Mucosa of descending colon (tissue), 3 donors: Measurements from ENCODE around the gene NCF4. TPM values are rescaled to one million over a fixed set of nuclear protein-coding genes. Genes with fewer than 3 reads are reported as not detected.

Source experiments
- ATAC-seq: fragments of 200-7000 bp; cut with Tn5 transposase; one replicate; pipeline ENCODE4 v1.9.1; 2020; ENCODE audit warnings: mild to moderate bottlenecking, moderate library complexity
- DNase-seq, 3 donors: peaks; one replicate each; pipeline ENCODE4 v3.0.0-alpha.2; 2020
- H3K36me3 ChIP-seq: fragments of 200-600 bp; one replicate; pipeline ENCODE4 v1.8.0; 2021; ENCODE audit warnings: low read depth, mild to moderate bottlenecking
- H3K4me1 ChIP-seq: fragments of 200-600 bp; one replicate; pipeline ENCODE4 v1.8.0; 2021; ENCODE audit warnings: low read depth, mild to moderate bottlenecking
- H3K4me3 ChIP-seq: fragments of 200-600 bp; one replicate; pipeline ENCODE4 v1.8.0; 2021; ENCODE audit warnings: mild to moderate bottlenecking
- H3K9me3 ChIP-seq: fragments of 200-600 bp; one replicate; pipeline ENCODE4 v1.8.0; 2021; ENCODE audit warnings: mild to moderate bottlenecking
- CTCF ChIP-seq: fragments of 200-600 bp; IDR thresholded peaks from one replicate; pipeline ENCODE4 v1.8.0; 2022; ENCODE audit warnings: antibody characterized with exemption, mild to moderate bottlenecking
- intact Hi-C, 2 donors: fragments of 100-400 bp; cut with DNase I in 1 of 2; cut with micrococcal nuclease in 1 of 2; formaldehyde crosslinking; loops; one replicate each; pipeline versions ENCODE4 v1.11.0 to v1.11.1; 2022; cut with DNase I, micrococcal nuclease
- total RNA-seq, 3 donors: library from RNA; stranded (reverse); fragmentation: NEBNext Ultra II Directional in 2 of 3; extraction: Animal tissue kit (Norgen Biotek cat#: 25700) in 2 of 3; gene quantifications; one replicate each; pipeline versions ENCODE4 v1.2.1 to v1.2.4, GENCODE V29; 2021 to 2023
- donor health status: DM: no; HTN: no; CAD: no; lungs with moderate emphysema.
- donor health status: DM: no; HTN: no; CAD: no.
- donor health status: DM: no; HTN: yes; CAD: no.

NCF4 gene
- total RNA-seq, 3 donors from 2014 or later: 6.3 to 15.2 (median 14.8) TPM

GRCh38 chr22:36879775-36880174, 19.0 kb downstream of the NCF4 start:
- no peak for TF ChIP-seq CTCF
- no peaks in the 10 kb centered on the region for H3K36me3 ChIP-seq
- H3K9me3 ChIP-seq: peaks cover 13% of the 10 kb centered on the region
- no peaks in the 10 kb centered on the region for H3K4me1 ChIP-seq
- DNase-seq (no peak), ATAC-seq (no peak)
- intact Hi-C loops: no loop called here
- no peak overlapping the region for H3K4me3 ChIP-seq

GRCh38 chr22:36881504-36882245, 20.9 kb downstream of the NCF4 start:
- H3K9me3 ChIP-seq: peaks cover 13% of the 10 kb centered on the region
- no peaks in the 10 kb centered on the region for H3K36me3 ChIP-seq
- ATAC-seq (no peak), DNase-seq (no peak)
- intact Hi-C loops: no loop called here
- no peak for TF ChIP-seq CTCF
- no peak overlapping the region for H3K4me3 ChIP-seq
- no peaks in the 10 kb centered on the region for H3K4me1 ChIP-seq

- TF ChIP-seq CTCF: no peak
- Histone ChIP-seq H3K36me3 (no peaks in the 10 kb centered on the region), H3K4me1 (no peaks in the 10 kb centered on the region), H3K4me3 (no peak overlapping the region), H3K9me3 (peaks cover 13% of the 10 kb centered on the region)
- DNase-seq (no peak), ATAC-seq (no peak)
- intact Hi-C loops: no loop called here
Observed at GRCh38 chr22:36884349-36885158, 23.7 kb downstream of the NCF4 start.

- Histone ChIP-seq H3K4me1 (no peaks in the 10 kb centered on the region), H3K36me3 (no peaks in the 10 kb centered on the region), H3K4me3 (no peak overlapping the region), H3K9me3 (peaks cover 13% of the 10 kb centered on the region)
- TF ChIP-seq CTCF: no peak
- DNase-seq (no peak), ATAC-seq (peak; percentile 27)
- intact Hi-C loops: no loop called here
Observed at GRCh38 chr22:36885474-36885873, 24.7 kb downstream of the NCF4 start.

GRCh38 chr22:36886016-36886415, 25.2 kb downstream of the NCF4 start:
- TF ChIP-seq CTCF: no peak
- DNase-seq: no peak
- no peak for ATAC-seq
- Histone ChIP-seq H3K9me3 (peaks cover 10% of the 10 kb centered on the region), H3K4me3 (no peak overlapping the region), H3K36me3 (no peaks in the 10 kb centered on the region), H3K4me1 (no peaks in the 10 kb centered on the region)
- intact Hi-C loops: no loop called here
